HepG2 (cell line): Measurements from ENCODE around the gene PDCD11.

Source experiments
- CTCF ChIP-seq: sonication (generic); formaldehyde crosslinking; IDR thresholded peaks from 2 replicates; pipeline ENCODE4 v1.5.0; 2020; ENCODE audit warnings: mild to moderate bottlenecking, missing genetic modification reagents, moderate library complexity
- HMG20A ChIP-seq: IDR thresholded peaks from 2 replicates; pipeline ENCODE4 v1.6.1; 2016; ENCODE audit warnings: borderline replicate concordance
- MLX ChIP-seq: IDR thresholded peaks from 2 replicates; pipeline ENCODE4 v1.6.1; 2016
- PAXIP1 ChIP-seq: sonication (generic); formaldehyde crosslinking; conservative IDR thresholded peaks from 2 replicates; pipeline ENCODE4 v1.4.0; 2020; ENCODE audit warnings: mild to moderate bottlenecking, missing genetic modification reagents, moderate library complexity
- ZFP41 ChIP-seq: sonication (generic); formaldehyde crosslinking; IDR thresholded peaks from 2 replicates; pipeline ENCODE4 v1.4.0; 2020; ENCODE audit warnings: mild to moderate bottlenecking, missing genetic modification reagents, borderline replicate concordance
- ZNF788 ChIP-seq: sonication (generic); formaldehyde crosslinking; IDR thresholded peaks from 2 replicates; pipeline ENCODE4 v1.5.0; 2020; ENCODE audit warnings: mild to moderate bottlenecking, missing genetic modification reagents, borderline replicate concordance

- no peak for TF ChIP-seq PAXIP1
- TF ChIP-seq ZFP41 (CRISPR knock-in tag): no peak
- no peak for TF ChIP-seq ZNF788 (CRISPR knock-in tag)
- no peak for TF ChIP-seq HMG20A (CRISPR knock-in tag)
- no peak for TF ChIP-seq MLX (CRISPR knock-in tag)
- no peak for TF ChIP-seq CTCF
Observed at GRCh38 chr10:103457176-103457712, 60.8 kb downstream of the PDCD11 start.
